CD14-positive monocyte (primary cell): ENCODE results near the gene CCDC141. TPM values are rescaled to one million over a fixed set of nuclear protein-coding genes. Genes with fewer than 3 reads are reported as not detected.

Source experiments
- DNase-seq, 3 donors: peaks; one replicate each; pipeline ENCODE4 v3.0.0-alpha.2; 2011 to 2022
- H2AFZ ChIP-seq: 2 replicates; pipeline ENCODE4 v1.6.0; 2012; ENCODE audit warnings: mild to moderate bottlenecking, low read depth, low read length, inconsistent platforms; ENCODE audit not compliant: insufficient read depth, poor library complexity, severe bottlenecking
- H3K27ac ChIP-seq, 2 donors: 1 replicate in 1 of 2; 2 replicates in 1 of 2; pipeline ENCODE4 v1.5.1; 2012 to 2013; ENCODE audit warnings: low read length in 2 of 2, control low read depth in 1 of 2, inconsistent platforms in 1 of 2, low read depth in 1 of 2, mild to moderate bottlenecking in 1 of 2
- H3K27me3 ChIP-seq, 2 donors: one replicate each; pipeline versions ENCODE4 v1.6.0 to v1.6.1; 2011 to 2013; ENCODE audit warnings: low read length in 2 of 2; ENCODE audit not compliant: control insufficient read depth in 2 of 2, insufficient read depth in 2 of 2
- H3K36me3 ChIP-seq, 2 donors: replicated peaks in 1 of 2; 1 replicate in 1 of 2; 2 replicates in 1 of 2; pipeline versions ENCODE4 v1.5.1 to v1.6.1; 2012 to 2013; ENCODE audit warnings: low read length in 2 of 2, control low read depth in 1 of 2, inconsistent platforms in 1 of 2, mild to moderate bottlenecking in 1 of 2; ENCODE audit not compliant: insufficient read depth in 2 of 2, control insufficient read depth in 1 of 2
- H3K4me1 ChIP-seq, 2 donors: 1 replicate in 1 of 2; 2 replicates in 1 of 2; pipeline versions ENCODE4 v1.5.1 to v1.6.1; 2012 to 2013; ENCODE audit warnings: low read length in 2 of 2, control low read depth in 1 of 2, inconsistent platforms in 1 of 2, mild to moderate bottlenecking in 1 of 2, moderate library complexity in 1 of 2; ENCODE audit not compliant: insufficient read depth in 2 of 2, control insufficient read depth in 1 of 2
- H3K4me2 ChIP-seq: replicated peaks from 2 replicates; pipeline ENCODE3; 2012; ENCODE audit warnings: low read length, moderate library complexity, mild to moderate bottlenecking; ENCODE audit not compliant: poor library complexity, severe bottlenecking; ENCODE audit errors: extremely low read depth
- H3K4me3 ChIP-seq, 3 experiments: fragments of 200-600 bp in 1 of 3; sonication (generic) in 1 of 3; replicated peaks in 1 of 3; 1 replicate in 2 of 3; 2 replicates in 1 of 3; pipeline ENCODE4 v1.5.1; 2011 to 2013; ENCODE audit warnings: low read length in 3 of 3, mild to moderate bottlenecking in 3 of 3, control low read depth in 2 of 3, low read depth in 2 of 3, inconsistent platforms in 1 of 3, moderate library complexity in 1 of 3
- H3K79me2 ChIP-seq: 2 replicates; pipeline ENCODE4 v1.6.0; 2012; ENCODE audit warnings: mild to moderate bottlenecking, control low read depth, inconsistent platforms, low read length, moderate library complexity; ENCODE audit not compliant: insufficient read depth
- H3K9ac ChIP-seq: 2 replicates; pipeline ENCODE4 v1.6.0; 2017; ENCODE audit warnings: low read length, mild to moderate bottlenecking; ENCODE audit not compliant: insufficient read depth, poor library complexity, severe bottlenecking
- H3K9me3 ChIP-seq, 2 donors: replicated peaks in 1 of 2; 1 replicate in 1 of 2; 2 replicates in 1 of 2; pipeline versions ENCODE4 v1.5.1 to v1.6.1; 2012 to 2013; ENCODE audit warnings: low read length in 2 of 2, control low read depth in 1 of 2; ENCODE audit not compliant: control insufficient read depth in 1 of 2, insufficient read depth in 1 of 2
- H4K20me1 ChIP-seq: 2 replicates; pipeline ENCODE4 v1.6.0; 2012; ENCODE audit warnings: mild to moderate bottlenecking, low read length, control low read depth, moderate library complexity; ENCODE audit not compliant: insufficient read depth
- H3K27ac Mint-ChIP-seq, 7 donors: one replicate each; pipeline ENCODE4 v1.8.0; 2020; ENCODE audit warnings: mild to moderate bottlenecking in 7 of 7, mixed read lengths in 7 of 7, moderate library complexity in 6 of 7, inconsistent platforms in 2 of 7
- H3K27me3 Mint-ChIP-seq, 3 donors: one replicate each; pipeline ENCODE4 v1.8.0; 2021 to 2022; ENCODE audit warnings: low read depth in 3 of 3, mild to moderate bottlenecking in 3 of 3, mixed read lengths in 3 of 3, moderate library complexity in 3 of 3, inconsistent platforms in 1 of 3
- H3K36me3 Mint-ChIP-seq, 2 donors: one replicate each; pipeline ENCODE4 v1.8.0; 2020; ENCODE audit warnings: mixed read lengths in 2 of 2, inconsistent platforms in 1 of 2, mild to moderate bottlenecking in 1 of 2
- H3K4me1 Mint-ChIP-seq: one replicate; pipeline ENCODE4 v1.8.0; 2020; ENCODE audit warnings: mild to moderate bottlenecking, mixed read lengths
- H3K4me3 Mint-ChIP-seq, 2 donors: one replicate each; pipeline ENCODE4 v1.8.0; 2020; ENCODE audit warnings: mild to moderate bottlenecking in 2 of 2, mixed read lengths in 2 of 2, moderate library complexity in 1 of 2
- H3K9me3 Mint-ChIP-seq, 7 donors: one replicate each; pipeline ENCODE4 v1.8.0; 2020 to 2022; ENCODE audit warnings: mixed read lengths in 7 of 7, mild to moderate bottlenecking in 6 of 7, moderate library complexity in 6 of 7, inconsistent platforms in 2 of 7
- CTCF ChIP-seq: fragments of 200-600 bp; IDR thresholded peaks from one replicate; pipeline ENCODE4 v1.8.0; 2022; ENCODE audit warnings: antibody characterized with exemption, mild to moderate bottlenecking
- WGBS: methylation state at CpG from one replicate; pipeline ENCODE4 v1.1.5; 2013; ENCODE audit warnings: missing lambda C conversion rate; ENCODE audit not compliant: insufficient coverage; 5-methylcytosine and 5-hydroxymethylcytosine counted together
- intact Hi-C, 2 donors: fragments of 100-400 bp; cut with micrococcal nuclease; formaldehyde crosslinking; loops; one replicate each; pipeline versions ENCODE4 v1.15.0 to v1.15.1; 2023
- polyA plus RNA-seq, 3 donors: library from polyadenylated mRNA; depleted of rRNA in 1 of 3; unstranded in 2 of 3; stranded (reverse) in 1 of 3; fragments of 300-500 nt in 2 of 3; fragments of >200 nt in 1 of 3; fragmentation: Illumina TruSeq in 2 of 3; gene quantifications; 1 replicate in 2 of 3; 2 replicates in 1 of 3; pipeline ENCODE4 v1.2.3, GENCODE V29; 2012 to 2021

Gene CCDC141
- polyA plus RNA-seq, 3 donors: not detected

GRCh38 chr2:178924817-178925216 lies 125.1 kb downstream of the CCDC141 start:
- Histone ChIP-seq H3K4me3 (no peak overlapping the region), H3K27ac (no peak overlapping the region), H3K9ac (no peak overlapping the region), H3K27me3 (no peaks in the 10 kb centered on the region), H3K9me3 (no peaks in the 10 kb centered on the region), H4K20me1 (no peaks in the 10 kb centered on the region), H3K36me3 (no peaks in the 10 kb centered on the region), H3K4me1 (no peaks in the 10 kb centered on the region), H2AFZ (no peak overlapping the region), H3K4me2 (no peak overlapping the region), H3K79me2 (no peaks in the 10 kb centered on the region)
- no peak overlapping the region for H3K4me3 Mint-ChIP-seq
- no peaks in the 10 kb centered on the region for H3K9me3 Mint-ChIP-seq
- DNase-seq: no peak
- H3K4me1 Mint-ChIP-seq: peaks cover 3% of the 10 kb centered on the region
- TF ChIP-seq CTCF: no peak
- peaks cover 0 to 2% (median 0%) of the 10 kb centered on the region in 3 donors for H3K27me3 Mint-ChIP-seq
- intact Hi-C loops: no loop called here
- 100% methylated on average over 1 of the region's 1 CpG for whole genome bisulfite sequencing
- H3K27ac Mint-ChIP-seq: no peak overlapping the region
- H3K36me3 Mint-ChIP-seq: no peaks in the 10 kb centered on the region

- H3K36me3 Mint-ChIP-seq: no peaks in the 10 kb centered on the region
Measured at GRCh38 chr2:178923546-178923945, 126.4 kb downstream of the CCDC141 start.

More at GRCh38 chr2:178923546-178923945, 126.4 kb downstream of the CCDC141 start:
- H3K9me3 Mint-ChIP-seq: no peaks in the 10 kb centered on the region
- H3K4me1 Mint-ChIP-seq: peaks cover 3% of the 10 kb centered on the region
- H3K27ac Mint-ChIP-seq: no peak overlapping the region
- no peaks in the 10 kb centered on the region for H4K20me1 ChIP-seq
- no peak overlapping the region for H2AFZ ChIP-seq
- no peaks in the 10 kb centered on the region for H3K9me3 ChIP-seq
- H3K27me3 ChIP-seq: no peaks in the 10 kb centered on the region
- H3K27ac ChIP-seq: no peak overlapping the region
- no peak overlapping the region for H3K4me3 ChIP-seq
- H3K9ac ChIP-seq: no peak overlapping the region
- peaks cover 0 to 2% (median 0%) of the 10 kb centered on the region in 3 donors for H3K27me3 Mint-ChIP-seq
- WGBS: 98% methylated on average over 7 of the region's 8 CpGs
- H3K4me1 ChIP-seq: no peaks in the 10 kb centered on the region
- H3K36me3 ChIP-seq: no peaks in the 10 kb centered on the region
- no peak overlapping the region for H3K4me2 ChIP-seq
- no peak overlapping the region for H3K4me3 Mint-ChIP-seq
- no peaks in the 10 kb centered on the region for H3K79me2 ChIP-seq
- no peak for TF ChIP-seq CTCF
- no peak for DNase-seq
- intact Hi-C loops: no loop called here
